ENCODE measurements around the gene KNOP1. TPM values are rescaled to one million over a fixed set of nuclear protein-coding genes. Genes with fewer than 3 reads are reported as not detected.
"Not testable (repeated sequence)": the region's sequence is repeated elsewhere in the genome, so short reads cannot be mapped to it uniquely, and the experiment has no call there.

The KNOP1 gene
- total RNA-seq, 5 donors from 2014 or later (not counting 1 experiment from before 2014, with no cell fraction given), result 8.2 to 20.4 (median 18.6) TPM

DNA sequence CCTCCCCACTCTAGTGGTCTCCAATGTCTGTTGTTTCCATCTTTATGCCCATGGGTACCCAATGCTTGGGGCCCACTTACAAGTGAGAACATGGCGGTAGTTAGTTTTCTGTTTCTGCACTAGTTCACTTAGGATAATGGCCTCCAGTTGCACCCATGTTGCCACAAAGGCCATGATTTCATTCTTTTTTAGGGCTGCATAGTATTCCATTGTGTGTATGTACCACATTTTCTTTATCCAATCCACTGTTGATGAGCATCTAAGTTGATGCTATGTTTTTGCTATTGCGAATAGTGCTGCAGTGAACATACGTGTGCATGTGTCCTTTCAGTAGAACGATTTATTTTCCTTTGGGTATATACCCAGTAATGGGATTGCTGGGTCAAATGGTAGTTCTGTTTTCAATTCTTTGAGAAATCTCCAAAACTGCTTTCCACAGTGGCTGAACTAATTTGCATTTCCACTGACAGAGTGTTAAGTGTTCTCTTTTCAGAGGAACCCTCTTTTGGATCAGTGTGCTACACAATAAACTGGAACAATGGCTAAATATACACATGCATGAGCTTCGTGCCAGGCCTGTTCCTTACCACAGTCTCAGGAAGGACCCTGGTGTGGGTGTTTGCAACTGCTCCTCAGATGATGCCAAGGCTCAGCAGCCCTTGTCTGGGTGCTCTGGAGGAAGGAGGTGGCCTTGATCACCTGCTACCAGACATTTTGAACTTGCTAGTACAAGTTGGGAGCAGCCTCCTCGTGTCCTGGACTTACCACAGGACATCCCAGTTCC is 34.4 kb downstream of the KNOP1 start:
- Histone ChIP-seq H3K4me3 (ENCODE audit: control insufficient read depth in 1 of 2, extremely low read depth in 1 of 2, low read length in 1 of 2) (no peak overlapping the region), H3K4me1 (ENCODE audit: control insufficient read depth in 1 of 2, extremely low read depth in 1 of 2, insufficient read depth in 2 of 2, low read length in 2 of 2) (peaks cover 0 to 10% of the 10 kb centered on the region in 2 experiments), H3K27ac (ENCODE audit: low read length) (no peak overlapping the region), H3K36me3 (ENCODE audit: control insufficient read depth in 2 of 2, extremely low read depth in 1 of 2, insufficient read depth in 1 of 2, low read length in 1 of 2) (peaks cover 27 to 54% of the 10 kb centered on the region in 2 donors), H3K27me3 (replicated peaks in 1 of 2; ENCODE audit: control insufficient read depth in 2 of 2, extremely low read depth in 1 of 2, insufficient read depth in 2 of 2, low read length in 1 of 2) (no peaks in the 10 kb centered on the region), H3K9me3 (peaks cover 2% of the 10 kb centered on the region)
- WGBS (ENCODE audit: insufficient coverage), result 76% methylated on average over 3 of the region's 6 CpGs
- peaks cover 74% of the 10 kb centered on the region for H3K36me3 Mint-ChIP-seq
- no peak overlapping the region for H3K27ac Mint-ChIP-seq
- peaks cover 8 to 20% (median 15%) of the 10 kb centered on the region in 3 donors for H3K4me1 Mint-ChIP-seq
- ChIA-PET POLR2A (no interaction called here), CTCF (no interaction called here)
- no peak for DNase-seq
- peaks cover 0 to 17% (median 8%) of the 10 kb centered on the region in 3 donors for H3K9me3 Mint-ChIP-seq
- ATAC-seq (replicated peaks in 1 of 4), result no peak
- no peak overlapping the region for H3K4me3 Mint-ChIP-seq
- H3K27me3 Mint-ChIP-seq, result no peaks in the 10 kb centered on the region

DNA sequence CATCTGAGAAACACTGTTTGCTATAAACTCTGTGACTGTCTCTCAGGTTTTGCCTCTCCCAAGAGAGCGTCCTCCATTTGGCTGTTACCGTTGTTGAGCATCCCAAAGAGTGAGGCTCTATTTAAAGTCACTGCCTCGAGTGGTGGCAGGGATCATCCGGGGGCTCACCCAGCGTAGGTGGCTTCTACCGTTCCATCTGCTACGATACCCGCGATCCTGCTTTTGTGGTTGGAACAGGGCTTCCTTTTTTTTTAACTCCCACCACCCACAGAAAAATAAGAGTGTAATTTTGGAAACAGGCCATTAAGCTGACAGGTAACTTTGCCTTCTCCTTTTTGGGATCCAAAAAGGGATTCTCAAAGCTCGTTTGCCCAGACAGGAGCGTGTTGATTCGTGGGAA is 36.4 kb downstream of the KNOP1 start:
- CTCF ChIA-PET, result interaction anchor here (0.5 to 0.7 kb wide), 2 partner anchors 18 to 92 kb away, joined by 3 to 4 read pairs; no protein-coding TSS in a partner anchor
- no peaks in the 10 kb centered on the region for H3K4me1 ChIP-seq (ENCODE audit: control insufficient read depth in 1 of 2, extremely low read depth in 1 of 2, insufficient read depth in 2 of 2, low read length in 2 of 2)
- Mint-ChIP-seq H3K4me1 (peaks cover 0 to 6% (median 1%) of the 10 kb centered on the region in 3 donors), H3K27me3 (no peaks in the 10 kb centered on the region), H3K36me3 (peaks cover 73% of the 10 kb centered on the region), H3K9me3 (peaks cover 0 to 17% (median 8%) of the 10 kb centered on the region in 3 donors), H3K4me3 (no peak overlapping the region), H3K27ac (no peak overlapping the region)
- 85% methylated on average over 6 of the region's 12 CpGs for WGBS (ENCODE audit: insufficient coverage)
- no peak overlapping the region for H3K4me3 ChIP-seq (ENCODE audit: control insufficient read depth in 1 of 2, extremely low read depth in 1 of 2, low read length in 1 of 2)
- POLR2A ChIA-PET, result no interaction called here
- H3K36me3 ChIP-seq (ENCODE audit: control insufficient read depth in 2 of 2, extremely low read depth in 1 of 2, insufficient read depth in 1 of 2, low read length in 1 of 2), result peaks cover 19 to 42% of the 10 kb centered on the region in 2 donors
- DNase-seq (no peak), ATAC-seq (replicated peaks in 1 of 4) (no peak)
- peaks cover 2% of the 10 kb centered on the region for H3K9me3 ChIP-seq
- no peaks in the 10 kb centered on the region for H3K27me3 ChIP-seq (replicated peaks in 1 of 2; ENCODE audit: control insufficient read depth in 2 of 2, extremely low read depth in 1 of 2, insufficient read depth in 2 of 2, low read length in 1 of 2)
- no peak overlapping the region for H3K27ac ChIP-seq (ENCODE audit: low read length)

DNA sequence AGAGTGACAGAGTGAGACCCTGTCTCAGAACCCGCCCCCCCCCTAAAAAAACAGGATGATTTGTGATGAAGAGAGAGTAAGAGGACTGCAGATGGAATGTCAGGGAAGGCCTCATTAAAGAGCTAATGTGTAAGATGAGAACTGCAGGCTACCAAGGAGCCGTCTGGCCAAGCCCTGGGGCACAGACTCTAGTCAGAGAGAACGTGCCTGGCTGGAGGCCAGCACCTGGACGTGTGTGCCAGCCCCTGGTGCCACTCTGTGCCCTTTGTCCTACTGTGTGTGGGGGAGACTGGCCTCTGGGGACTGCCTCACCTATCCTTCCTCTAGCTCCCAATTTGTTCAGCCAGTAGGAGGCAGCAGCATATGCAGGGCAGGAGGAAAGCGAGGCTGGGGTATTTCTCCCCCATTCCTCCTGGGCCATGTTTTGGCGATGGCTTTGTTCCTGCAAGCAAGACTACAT is 37.1 kb downstream of the KNOP1 start:
- no peak overlapping the region for H3K27ac Mint-ChIP-seq
- WGBS (ENCODE audit: insufficient coverage), result 100% methylated on average over 1 of the region's 6 CpGs
- peaks cover 2% of the 10 kb centered on the region for H3K9me3 ChIP-seq
- peaks cover 0 to 17% (median 8%) of the 10 kb centered on the region in 3 donors for H3K9me3 Mint-ChIP-seq
- H3K4me3 Mint-ChIP-seq, result no peak overlapping the region
- H3K27ac ChIP-seq (ENCODE audit: low read length), result no peak overlapping the region
- POLR2A ChIA-PET, result no interaction called here
- ATAC-seq (replicated peaks in 1 of 4) (no peak), DNase-seq (no peak)
- H3K4me1 ChIP-seq (ENCODE audit: control insufficient read depth in 1 of 2, extremely low read depth in 1 of 2, insufficient read depth in 2 of 2, low read length in 2 of 2), result no peaks in the 10 kb centered on the region
- CTCF ChIA-PET, result interaction anchor here (0.6 kb wide), 2 partner anchors 18 to 112 kb away, joined by 4 to 5 read pairs; no protein-coding TSS in a partner anchor
- no peaks in the 10 kb centered on the region for H3K27me3 ChIP-seq (replicated peaks in 1 of 2; ENCODE audit: control insufficient read depth in 2 of 2, extremely low read depth in 1 of 2, insufficient read depth in 2 of 2, low read length in 1 of 2)
- peaks cover 73% of the 10 kb centered on the region for H3K36me3 Mint-ChIP-seq
- H3K4me1 Mint-ChIP-seq, result peaks cover 0 to 6% (median 0%) of the 10 kb centered on the region in 3 donors
- H3K36me3 ChIP-seq (ENCODE audit: control insufficient read depth in 2 of 2, extremely low read depth in 1 of 2, insufficient read depth in 1 of 2, low read length in 1 of 2), result peaks cover 18 to 36% of the 10 kb centered on the region in 2 donors
- no peaks in the 10 kb centered on the region for H3K27me3 Mint-ChIP-seq
- no peak overlapping the region for H3K4me3 ChIP-seq (ENCODE audit: control insufficient read depth in 1 of 2, extremely low read depth in 1 of 2, low read length in 1 of 2)

DNA sequence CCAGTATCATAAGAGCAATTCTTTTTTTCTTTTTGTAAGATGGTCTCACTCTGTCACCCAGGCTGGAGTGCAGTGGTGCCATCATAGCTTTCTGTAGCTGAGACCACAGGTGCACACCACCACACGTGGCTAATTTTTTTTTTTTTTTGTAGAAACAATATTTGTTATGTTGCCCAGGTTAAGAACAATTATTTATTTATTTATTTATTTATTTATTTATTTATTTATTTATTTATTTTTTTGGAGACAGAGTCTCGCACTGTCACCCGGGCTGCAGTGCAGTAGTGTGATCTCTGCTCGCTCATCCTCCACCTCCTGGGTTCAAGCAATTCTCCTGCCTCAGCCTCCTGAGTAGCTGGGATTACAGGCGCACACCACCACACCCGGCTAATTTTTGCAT is 38.7 kb downstream of the KNOP1 start:
- H3K9me3 Mint-ChIP-seq; H3K27ac ChIP-seq (ENCODE audit: low read length); H3K4me1 Mint-ChIP-seq; H3K4me3 Mint-ChIP-seq; DNase-seq; H3K9me3 ChIP-seq; ATAC-seq (replicated peaks in 1 of 4); H3K27ac Mint-ChIP-seq; H3K4me3 ChIP-seq (ENCODE audit: control insufficient read depth in 1 of 2, extremely low read depth in 1 of 2, low read length in 1 of 2); H3K27me3 Mint-ChIP-seq; H3K4me1 ChIP-seq (ENCODE audit: control insufficient read depth in 1 of 2, extremely low read depth in 1 of 2, insufficient read depth in 2 of 2, low read length in 2 of 2); POLR2A ChIA-PET; H3K27me3 ChIP-seq (replicated peaks in 1 of 2; ENCODE audit: control insufficient read depth in 2 of 2, extremely low read depth in 1 of 2, insufficient read depth in 2 of 2, low read length in 1 of 2): not testable (repeated sequence)
- CTCF ChIA-PET, result interaction anchor here in 1 of 2 donors (0.7 kb wide), 1 partner anchor 298 kb away, joined by 3 read pairs; no protein-coding TSS in a partner anchor
- WGBS (ENCODE audit: insufficient coverage), result 93% methylated on average over 3 of the region's 6 CpGs
- peaks cover 70% of the 10 kb centered on the region for H3K36me3 Mint-ChIP-seq
- peaks cover 14 to 28% of the 10 kb centered on the region in 2 donors for H3K36me3 ChIP-seq (ENCODE audit: control insufficient read depth in 2 of 2, extremely low read depth in 1 of 2, insufficient read depth in 1 of 2, low read length in 1 of 2)

DNA sequence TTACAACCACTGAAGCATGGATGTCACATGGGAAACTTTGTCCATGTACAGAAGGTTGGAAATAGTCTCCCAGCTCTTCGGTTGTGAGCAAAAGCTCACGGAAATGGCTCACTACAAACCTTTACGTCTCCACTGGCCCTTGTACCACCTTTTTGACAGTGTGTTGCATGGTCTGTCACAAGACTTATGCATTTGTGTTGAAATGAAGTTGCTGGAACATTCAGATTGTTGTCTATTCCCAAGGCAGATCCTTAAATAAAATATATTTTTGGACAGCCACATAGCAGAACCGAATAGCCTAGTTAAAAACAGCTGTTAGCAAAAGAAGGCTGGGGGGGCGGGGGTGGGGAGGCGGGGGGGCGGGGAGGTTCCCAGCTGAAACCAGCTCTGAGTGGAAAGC is 39.2 kb downstream of the KNOP1 start:
- Histone ChIP-seq H3K4me1 (ENCODE audit: control insufficient read depth in 1 of 2, extremely low read depth in 1 of 2, insufficient read depth in 2 of 2, low read length in 2 of 2) (no peaks in the 10 kb centered on the region), H3K27ac (ENCODE audit: low read length) (no peak overlapping the region), H3K36me3 (ENCODE audit: control insufficient read depth in 2 of 2, extremely low read depth in 1 of 2, insufficient read depth in 1 of 2, low read length in 1 of 2) (peaks cover 14 to 25% of the 10 kb centered on the region in 2 donors), H3K27me3 (replicated peaks in 1 of 2; ENCODE audit: control insufficient read depth in 2 of 2, extremely low read depth in 1 of 2, insufficient read depth in 2 of 2, low read length in 1 of 2) (no peaks in the 10 kb centered on the region), H3K4me3 (ENCODE audit: control insufficient read depth in 1 of 2, extremely low read depth in 1 of 2, low read length in 1 of 2) (no peak overlapping the region), H3K9me3 (no peaks in the 10 kb centered on the region)
- H3K36me3 Mint-ChIP-seq, result peaks cover 67% of the 10 kb centered on the region
- H3K27ac Mint-ChIP-seq, result no peak overlapping the region
- CTCF ChIA-PET, result interaction anchor here in 1 of 2 donors (0.6 to 0.7 kb wide), 2 partner anchors 36 to 298 kb away, joined by 3 read pairs; no protein-coding TSS in a partner anchor
- peaks cover 0 to 8% (median 4%) of the 10 kb centered on the region in 3 donors for H3K9me3 Mint-ChIP-seq
- POLR2A ChIA-PET, result no interaction called here
- ATAC-seq (replicated peaks in 1 of 4), result no peak
- H3K4me1 Mint-ChIP-seq, result peaks cover 0 to 6% (median 0%) of the 10 kb centered on the region in 3 donors
- H3K4me3 Mint-ChIP-seq, result no peak overlapping the region
- no peaks in the 10 kb centered on the region for H3K27me3 Mint-ChIP-seq
- WGBS (ENCODE audit: insufficient coverage), result 100% methylated on average over 1 of the region's 7 CpGs
- no peak for DNase-seq

DNA sequence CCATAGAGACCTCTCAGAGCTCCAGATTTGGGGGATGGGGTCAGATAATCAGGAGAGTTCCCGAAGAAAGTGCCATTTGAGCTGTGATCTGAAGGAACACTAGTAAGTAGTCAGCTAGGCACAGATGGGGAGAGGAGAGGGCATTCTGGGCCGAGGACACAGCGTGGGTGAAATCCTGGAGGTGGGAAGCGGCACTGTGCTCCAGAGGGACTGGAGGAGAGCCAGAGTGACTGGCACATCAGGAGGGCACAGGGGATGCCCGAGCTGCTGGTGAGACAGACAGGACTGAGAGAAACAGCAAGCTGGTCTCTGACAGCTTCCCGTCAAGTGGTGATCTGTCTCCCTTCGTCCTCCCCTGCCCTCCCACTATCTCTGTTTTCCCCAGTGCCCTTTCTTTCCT is 40.6 kb downstream of the KNOP1 start:
- no peak overlapping the region for H3K4me3 ChIP-seq (ENCODE audit: control insufficient read depth in 1 of 2, extremely low read depth in 1 of 2, low read length in 1 of 2)
- H3K9me3 ChIP-seq, result no peaks in the 10 kb centered on the region
- Mint-ChIP-seq H3K36me3 (peaks cover 63% of the 10 kb centered on the region), H3K27me3 (no peaks in the 10 kb centered on the region), H3K9me3 (no peaks in the 10 kb centered on the region), H3K4me1 (peaks cover 0 to 6% (median 0%) of the 10 kb centered on the region in 3 donors), H3K4me3 (no peak overlapping the region), H3K27ac (no peak overlapping the region)
- ChIA-PET POLR2A (no interaction called here), CTCF (no interaction called here)
- 97% methylated on average over 6 of the region's 7 CpGs for WGBS (ENCODE audit: insufficient coverage)
- peaks cover 9 to 17% of the 10 kb centered on the region in 2 donors for H3K36me3 ChIP-seq (ENCODE audit: control insufficient read depth in 2 of 2, extremely low read depth in 1 of 2, insufficient read depth in 1 of 2, low read length in 1 of 2)
- ATAC-seq (replicated peaks in 1 of 4), result no peak
- H3K27ac ChIP-seq (ENCODE audit: low read length), result no peak overlapping the region
- no peaks in the 10 kb centered on the region for H3K27me3 ChIP-seq (replicated peaks in 1 of 2; ENCODE audit: control insufficient read depth in 2 of 2, extremely low read depth in 1 of 2, insufficient read depth in 2 of 2, low read length in 1 of 2)
- DNase-seq, result no peak
- no peaks in the 10 kb centered on the region for H3K4me1 ChIP-seq (ENCODE audit: control insufficient read depth in 1 of 2, extremely low read depth in 1 of 2, insufficient read depth in 2 of 2, low read length in 2 of 2)
